Stimulated activated naive CD8-positive, alpha-beta T cell treated with anti-CD3 and anti-CD28 coated beads, Interleukin-15, Interleukin-2, amounts not matched to agents 100 ng/mL and 50 ng/mL, for 24 hours (primary cell): ENCODE results near the gene ABI3.
A peak's percentile ranks its signal among the peaks of the same experiment; 100 is the strongest.
"Not testable (repeated sequence)": the region's sequence is repeated elsewhere in the genome, so short reads cannot be mapped to it uniquely, and the experiment has no call there.

Experiments used
- H3K27ac Mint-ChIP-seq: one replicate; pipeline ENCODE4 v1.8.0; 2021; ENCODE audit warnings: mild to moderate bottlenecking, mixed read lengths
- H3K27me3 Mint-ChIP-seq: one replicate; pipeline ENCODE4 v1.8.0; 2021; ENCODE audit warnings: mixed read lengths
- H3K36me3 Mint-ChIP-seq: one replicate; pipeline ENCODE4 v1.8.0; 2021; ENCODE audit warnings: low read depth, mixed read lengths
- H3K4me1 Mint-ChIP-seq: one replicate; pipeline ENCODE4 v1.8.0; 2021; ENCODE audit warnings: low read depth, mixed read lengths
- H3K4me3 Mint-ChIP-seq: one replicate; pipeline ENCODE4 v1.8.0; 2021; ENCODE audit warnings: mild to moderate bottlenecking, mixed read lengths
- H3K9me3 Mint-ChIP-seq: one replicate; pipeline ENCODE4 v1.8.0; 2021; ENCODE audit warnings: mixed read lengths

Gene ABI3

GRCh38 chr17:49244839-49245238 lies 34.3 kb downstream of the ABI3 start:
- H3K36me3 Mint-ChIP-seq: no peaks in the 10 kb centered on the region
- no peaks in the 10 kb centered on the region for H3K9me3 Mint-ChIP-seq
- H3K4me1 Mint-ChIP-seq: no peaks in the 10 kb centered on the region
- H3K27ac Mint-ChIP-seq: no peak overlapping the region
- H3K27me3 Mint-ChIP-seq: peaks cover 7% of the 10 kb centered on the region
- no peak overlapping the region for H3K4me3 Mint-ChIP-seq

GRCh38 chr17:49247944-49248343 lies 37.4 kb downstream of the ABI3 start:
- peaks cover 11% of the 10 kb centered on the region for H3K27me3 Mint-ChIP-seq
- no peaks in the 10 kb centered on the region for H3K4me1 Mint-ChIP-seq
- H3K36me3 Mint-ChIP-seq: no peaks in the 10 kb centered on the region
- H3K27ac Mint-ChIP-seq: no peak overlapping the region
- H3K9me3 Mint-ChIP-seq: no peaks in the 10 kb centered on the region
- H3K4me3 Mint-ChIP-seq: no peak overlapping the region

GRCh38 chr17:49249292-49249794 lies 38.8 kb downstream of the ABI3 start:
- Mint-ChIP-seq H3K9me3 (no peaks in the 10 kb centered on the region), H3K27ac (no peak overlapping the region), H3K4me1 (no peaks in the 10 kb centered on the region), H3K36me3 (no peaks in the 10 kb centered on the region), H3K4me3 (no peak overlapping the region), H3K27me3 (peaks cover 11% of the 10 kb centered on the region)

- no peak overlapping the region for H3K27ac Mint-ChIP-seq
- H3K27me3 Mint-ChIP-seq: peaks cover 11% of the 10 kb centered on the region
- no peak overlapping the region for H3K4me3 Mint-ChIP-seq
- H3K4me1 Mint-ChIP-seq: no peaks in the 10 kb centered on the region
- no peaks in the 10 kb centered on the region for H3K9me3 Mint-ChIP-seq
- no peaks in the 10 kb centered on the region for H3K36me3 Mint-ChIP-seq
These were observed 39.5 kb downstream of the ABI3 start for GRCh38 chr17:49249890-49250522.

GRCh38 chr17:49252148-49252695 lies 41.7 kb downstream of the ABI3 start:
- Mint-ChIP-seq H3K9me3 (no peaks in the 10 kb centered on the region), H3K27ac (no peak overlapping the region), H3K27me3 (peaks cover 11% of the 10 kb centered on the region), H3K4me1 (no peaks in the 10 kb centered on the region), H3K36me3 (no peaks in the 10 kb centered on the region), H3K4me3 (no peak overlapping the region)

GRCh38 chr17:49254066-49254465 lies 43.6 kb downstream of the ABI3 start:
- H3K9me3 Mint-ChIP-seq: no peaks in the 10 kb centered on the region
- no peak overlapping the region for H3K4me3 Mint-ChIP-seq
- peaks cover 5% of the 10 kb centered on the region for H3K27me3 Mint-ChIP-seq
- H3K27ac Mint-ChIP-seq: no peak overlapping the region
- H3K36me3 Mint-ChIP-seq: no peaks in the 10 kb centered on the region
- H3K4me1 Mint-ChIP-seq: no peaks in the 10 kb centered on the region

GRCh38 chr17:49255125-49255524 lies 44.6 kb downstream of the ABI3 start:
- Mint-ChIP-seq H3K27ac (no peak overlapping the region), H3K9me3 (no peaks in the 10 kb centered on the region), H3K27me3 (peaks cover 2% of the 10 kb centered on the region), H3K4me3 (no peak overlapping the region), H3K36me3 (no peaks in the 10 kb centered on the region), H3K4me1 (no peaks in the 10 kb centered on the region)

GRCh38 chr17:49258394-49258793 lies 47.9 kb downstream of the ABI3 start:
- Mint-ChIP-seq H3K27ac (no peak overlapping the region), H3K4me1 (peaks cover 9% of the 10 kb centered on the region), H3K4me3 (no peak overlapping the region), H3K9me3 (no peaks in the 10 kb centered on the region), H3K27me3 (no peaks in the 10 kb centered on the region), H3K36me3 (no peaks in the 10 kb centered on the region)

GRCh38 chr17:49259663-49260010 lies 49.1 kb downstream of the ABI3 start:
- Mint-ChIP-seq H3K4me1 (peaks cover 9% of the 10 kb centered on the region), H3K27ac (no peak overlapping the region), H3K4me3 (peak overlapping the region; percentile 76), H3K27me3 (no peaks in the 10 kb centered on the region), H3K9me3 (no peaks in the 10 kb centered on the region), H3K36me3 (no peaks in the 10 kb centered on the region)

- Mint-ChIP-seq H3K27ac (peak overlapping the region; percentile 65), H3K4me1 (peaks cover 9% of the 10 kb centered on the region), H3K9me3 (no peaks in the 10 kb centered on the region), H3K27me3 (no peaks in the 10 kb centered on the region), H3K36me3 (no peaks in the 10 kb centered on the region), H3K4me3 (peak overlapping the region; percentile 76)
These were observed 49.7 kb downstream of the ABI3 start for GRCh38 chr17:49260011-49260816.

GRCh38 chr17:49260817-49261291 lies 50.3 kb downstream of the ABI3 start:
- H3K4me1 Mint-ChIP-seq: peaks cover 9% of the 10 kb centered on the region
- H3K4me3 Mint-ChIP-seq: peak overlapping the region; percentile 75
- peak overlapping the region; percentile 65 for H3K27ac Mint-ChIP-seq
- no peaks in the 10 kb centered on the region for H3K9me3 Mint-ChIP-seq
- H3K36me3 Mint-ChIP-seq: no peaks in the 10 kb centered on the region
- H3K27me3 Mint-ChIP-seq: no peaks in the 10 kb centered on the region

GRCh38 chr17:49261540-49261939 lies 51.0 kb downstream of the ABI3 start:
- not testable (repeated sequence) for H3K27ac Mint-ChIP-seq, H3K27me3 Mint-ChIP-seq, H3K9me3 Mint-ChIP-seq, H3K4me3 Mint-ChIP-seq, H3K36me3 Mint-ChIP-seq, H3K4me1 Mint-ChIP-seq

GRCh38 chr17:49266233-49266632 lies 55.7 kb downstream of the ABI3 start:
- Mint-ChIP-seq H3K4me3 (no peak overlapping the region), H3K27me3 (no peaks in the 10 kb centered on the region), H3K4me1 (peaks cover 1% of the 10 kb centered on the region), H3K27ac (no peak overlapping the region), H3K36me3 (no peaks in the 10 kb centered on the region), H3K9me3 (no peaks in the 10 kb centered on the region)

- Mint-ChIP-seq H3K36me3 (no peaks in the 10 kb centered on the region), H3K4me1 (no peaks in the 10 kb centered on the region), H3K27ac (no peak overlapping the region), H3K9me3 (no peaks in the 10 kb centered on the region), H3K4me3 (no peak overlapping the region), H3K27me3 (no peaks in the 10 kb centered on the region)
These were observed 57.4 kb downstream of the ABI3 start for GRCh38 chr17:49267912-49268311.

GRCh38 chr17:49269356-49269755 lies 58.8 kb downstream of the ABI3 start:
- Mint-ChIP-seq H3K4me1 (no peaks in the 10 kb centered on the region), H3K27me3 (no peaks in the 10 kb centered on the region), H3K27ac (no peak overlapping the region), H3K9me3 (no peaks in the 10 kb centered on the region), H3K4me3 (no peak overlapping the region), H3K36me3 (no peaks in the 10 kb centered on the region)
